T-helper 2 cell treated with Interferon-gamma antibody and Interleukin-4, amounts not matched to agents 5 μg/mL and 100 μg/mL, for 36 hours (primary cell): ENCODE measurements around the gene SNX30.

Experiments used
- DNase-seq: peaks from one replicate; pipeline ENCODE4 v3.0.0; 2021; ENCODE audit warnings: low spot score
- H3K27ac Mint-ChIP-seq: one replicate; pipeline ENCODE4 v1.8.0; 2021; ENCODE audit warnings: mild to moderate bottlenecking, mixed read lengths
- H3K27me3 Mint-ChIP-seq: one replicate; pipeline ENCODE4 v1.8.0; 2021; ENCODE audit warnings: low read depth, mixed read lengths
- H3K36me3 Mint-ChIP-seq: one replicate; pipeline ENCODE4 v1.8.0; 2021; ENCODE audit warnings: low read depth, mixed read lengths
- H3K4me1 Mint-ChIP-seq: one replicate; pipeline ENCODE4 v1.8.0; 2021; ENCODE audit warnings: low read depth, mixed read lengths
- H3K4me3 Mint-ChIP-seq: one replicate; pipeline ENCODE4 v1.8.0; 2022; ENCODE audit warnings: mild to moderate bottlenecking, moderate library complexity, mixed read lengths
- H3K9me3 Mint-ChIP-seq: one replicate; pipeline ENCODE4 v1.8.0; 2021; ENCODE audit warnings: mixed read lengths

The SNX30 gene

GRCh38 chr9:112892981-112893380, 142.4 kb downstream of the SNX30 start:
- peaks cover 43% of the 10 kb centered on the region for H3K27me3 Mint-ChIP-seq
- no peak overlapping the region for H3K4me3 Mint-ChIP-seq
- peaks cover 8% of the 10 kb centered on the region for H3K4me1 Mint-ChIP-seq
- DNase-seq = no peak
- H3K36me3 Mint-ChIP-seq = no peaks in the 10 kb centered on the region
- no peak overlapping the region for H3K27ac Mint-ChIP-seq
- H3K9me3 Mint-ChIP-seq = no peaks in the 10 kb centered on the region

- H3K36me3 Mint-ChIP-seq = no peaks in the 10 kb centered on the region
- peaks cover 16% of the 10 kb centered on the region for H3K4me1 Mint-ChIP-seq
- DNase-seq = no peak
- H3K27ac Mint-ChIP-seq = no peak overlapping the region
- H3K27me3 Mint-ChIP-seq = peaks cover 53% of the 10 kb centered on the region
- H3K4me3 Mint-ChIP-seq = no peak overlapping the region
- H3K9me3 Mint-ChIP-seq = no peaks in the 10 kb centered on the region
Measured at GRCh38 chr9:112894041-112894440, 143.5 kb downstream of the SNX30 start.

GRCh38 chr9:112894699-112895098, 144.1 kb downstream of the SNX30 start:
- H3K4me3 Mint-ChIP-seq = no peak overlapping the region
- H3K4me1 Mint-ChIP-seq = peaks cover 19% of the 10 kb centered on the region
- no peaks in the 10 kb centered on the region for H3K36me3 Mint-ChIP-seq
- H3K9me3 Mint-ChIP-seq = no peaks in the 10 kb centered on the region
- no peak for DNase-seq
- H3K27ac Mint-ChIP-seq = no peak overlapping the region
- H3K27me3 Mint-ChIP-seq = peaks cover 46% of the 10 kb centered on the region

GRCh38 chr9:112896131-112896530, 145.6 kb downstream of the SNX30 start:
- peaks cover 46% of the 10 kb centered on the region for H3K27me3 Mint-ChIP-seq
- no peaks in the 10 kb centered on the region for H3K36me3 Mint-ChIP-seq
- H3K27ac Mint-ChIP-seq = peak overlapping the region; percentile 12
- no peaks in the 10 kb centered on the region for H3K9me3 Mint-ChIP-seq
- H3K4me1 Mint-ChIP-seq = peaks cover 19% of the 10 kb centered on the region
- no peak overlapping the region for H3K4me3 Mint-ChIP-seq
- DNase-seq = no peak

GRCh38 chr9:112898872-112899311, 148.3 kb downstream of the SNX30 start:
- Mint-ChIP-seq H3K9me3 (no peaks in the 10 kb centered on the region), H3K4me1 (peaks cover 24% of the 10 kb centered on the region), H3K27ac (no peak overlapping the region), H3K4me3 (no peak overlapping the region), H3K36me3 (no peaks in the 10 kb centered on the region), H3K27me3 (peaks cover 35% of the 10 kb centered on the region)
- no peak for DNase-seq

- no peaks in the 10 kb centered on the region for H3K36me3 Mint-ChIP-seq
- peaks cover 32% of the 10 kb centered on the region for H3K27me3 Mint-ChIP-seq
- DNase-seq = no peak
- peaks cover 21% of the 10 kb centered on the region for H3K4me1 Mint-ChIP-seq
- no peak overlapping the region for H3K27ac Mint-ChIP-seq
- H3K4me3 Mint-ChIP-seq = no peak overlapping the region
- no peaks in the 10 kb centered on the region for H3K9me3 Mint-ChIP-seq
Measured at GRCh38 chr9:112900488-112900887, 149.9 kb downstream of the SNX30 start.

- Mint-ChIP-seq H3K9me3 (no peaks in the 10 kb centered on the region), H3K36me3 (no peaks in the 10 kb centered on the region), H3K4me3 (no peak overlapping the region), H3K27me3 (peaks cover 31% of the 10 kb centered on the region), H3K27ac (no peak overlapping the region), H3K4me1 (peaks cover 20% of the 10 kb centered on the region)
- DNase-seq = no peak
Measured at GRCh38 chr9:112900901-112901300, 150.3 kb downstream of the SNX30 start.

- peaks cover 5% of the 10 kb centered on the region for H3K4me1 Mint-ChIP-seq
- H3K4me3 Mint-ChIP-seq = no peak overlapping the region
- DNase-seq = no peak
- no peaks in the 10 kb centered on the region for H3K9me3 Mint-ChIP-seq
- peaks cover 17% of the 10 kb centered on the region for H3K27me3 Mint-ChIP-seq
- H3K36me3 Mint-ChIP-seq = no peaks in the 10 kb centered on the region
- no peak overlapping the region for H3K27ac Mint-ChIP-seq
Measured at GRCh38 chr9:112905084-112905483, 154.5 kb downstream of the SNX30 start.

- no peak for DNase-seq
- Mint-ChIP-seq H3K36me3 (no peaks in the 10 kb centered on the region), H3K27ac (no peak overlapping the region), H3K4me1 (no peaks in the 10 kb centered on the region), H3K4me3 (no peak overlapping the region), H3K27me3 (peaks cover 10% of the 10 kb centered on the region), H3K9me3 (no peaks in the 10 kb centered on the region)
Measured at GRCh38 chr9:112911736-112912135, 161.2 kb downstream of the SNX30 start.

- Mint-ChIP-seq H3K9me3 (no peaks in the 10 kb centered on the region), H3K27ac (no peak overlapping the region), H3K4me3 (no peak overlapping the region)
Measured at GRCh38 chr9:112912636-112913035, 162.1 kb downstream of the SNX30 start.

GRCh38 chr9:112913326-112913725, 162.8 kb downstream of the SNX30 start:
- no peak overlapping the region for H3K27ac Mint-ChIP-seq
- H3K4me3 Mint-ChIP-seq = no peak overlapping the region
- H3K9me3 Mint-ChIP-seq = no peaks in the 10 kb centered on the region
- H3K36me3 Mint-ChIP-seq = no peaks in the 10 kb centered on the region
- DNase-seq = no peak
- peaks cover 9% of the 10 kb centered on the region for H3K27me3 Mint-ChIP-seq
- H3K4me1 Mint-ChIP-seq = no peaks in the 10 kb centered on the region

More at GRCh38 chr9:112912636-112913035, 162.1 kb downstream of the SNX30 start:
- peaks cover 10% of the 10 kb centered on the region for H3K27me3 Mint-ChIP-seq
- no peaks in the 10 kb centered on the region for H3K36me3 Mint-ChIP-seq
- DNase-seq = no peak
- no peaks in the 10 kb centered on the region for H3K4me1 Mint-ChIP-seq

GRCh38 chr9:112914524-112914923, 164.0 kb downstream of the SNX30 start:
- no peaks in the 10 kb centered on the region for H3K9me3 Mint-ChIP-seq
- peaks cover 9% of the 10 kb centered on the region for H3K27me3 Mint-ChIP-seq
- no peak overlapping the region for H3K4me3 Mint-ChIP-seq
- DNase-seq = no peak
- H3K36me3 Mint-ChIP-seq = no peaks in the 10 kb centered on the region
- H3K4me1 Mint-ChIP-seq = no peaks in the 10 kb centered on the region
- H3K27ac Mint-ChIP-seq = no peak overlapping the region

GRCh38 chr9:112917047-112917986, 166.8 kb downstream of the SNX30 start:
- H3K4me3 Mint-ChIP-seq = no peak overlapping the region
- no peaks in the 10 kb centered on the region for H3K9me3 Mint-ChIP-seq
- H3K27me3 Mint-ChIP-seq = peaks cover 17% of the 10 kb centered on the region
- H3K27ac Mint-ChIP-seq = no peak overlapping the region
- no peak for DNase-seq
- H3K4me1 Mint-ChIP-seq = peaks cover 5% of the 10 kb centered on the region
- H3K36me3 Mint-ChIP-seq = no peaks in the 10 kb centered on the region

- Mint-ChIP-seq H3K36me3 (no peaks in the 10 kb centered on the region), H3K9me3 (no peaks in the 10 kb centered on the region), H3K27me3 (peaks cover 19% of the 10 kb centered on the region), H3K4me1 (peaks cover 5% of the 10 kb centered on the region), H3K27ac (no peak overlapping the region), H3K4me3 (no peak overlapping the region)
- no peak for DNase-seq
Measured at GRCh38 chr9:112917987-112918362, 167.4 kb downstream of the SNX30 start.
